Left forelimb (tissue), 1 donor: Measurements from ENCODE around the gene SRGAP3.

Experiments
- DNase-seq: peaks from one replicate; pipeline ENCODE4 v3.0.0-alpha.2; 2018; ENCODE audit warnings: low spot score

Gene SRGAP3

DNA sequence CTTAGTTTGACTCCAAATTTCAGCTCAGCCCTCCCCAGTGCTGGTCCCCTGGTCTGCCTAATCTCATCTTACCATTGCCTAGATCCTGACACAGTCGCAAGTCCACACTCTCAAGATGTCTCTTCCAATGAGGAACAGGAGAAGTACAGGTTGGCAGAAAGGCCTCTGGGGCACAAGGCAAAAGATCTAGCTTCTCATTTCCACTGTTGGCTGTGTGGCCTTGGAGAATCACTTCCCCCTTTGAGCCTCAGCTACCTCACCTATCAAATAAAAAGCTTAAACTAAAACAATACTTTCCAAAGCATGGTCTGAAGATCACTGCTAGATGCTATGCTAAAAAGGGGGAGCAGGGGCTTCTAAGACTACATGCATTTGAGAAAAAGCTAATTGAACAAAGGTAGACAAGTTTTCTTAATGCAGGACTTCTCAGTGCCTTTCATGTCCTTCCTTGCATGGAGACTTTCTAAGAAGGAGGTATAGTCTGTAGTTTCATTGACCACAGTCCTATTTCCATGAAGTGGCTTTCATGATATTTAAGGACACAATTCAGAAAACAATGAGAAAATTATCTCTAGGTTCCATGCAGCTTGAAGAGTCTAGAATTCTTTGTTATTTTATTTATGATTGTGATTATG is 168.1 kb downstream of the SRGAP3 start:
- DNase-seq = no peak

DNA sequence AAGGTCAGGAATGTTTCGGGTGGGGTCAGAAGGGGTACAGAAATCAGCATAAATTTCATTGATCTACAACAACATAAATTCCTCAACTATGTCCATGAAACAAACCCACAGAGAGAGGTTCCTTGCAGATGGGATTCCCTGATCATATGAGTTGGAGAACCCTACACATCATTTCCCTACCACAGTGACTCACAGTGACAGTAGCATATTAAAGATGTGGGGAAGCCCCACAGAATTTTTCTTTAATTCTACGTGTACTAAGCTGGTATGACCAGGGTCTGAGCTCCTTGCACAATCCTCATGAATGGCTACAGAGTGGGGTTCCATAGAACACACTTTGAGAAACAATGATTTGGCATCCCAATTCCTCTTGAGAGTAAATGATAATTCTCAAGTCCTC is 169.3 kb downstream of the SRGAP3 start:
- no peak for DNase-seq

DNA sequence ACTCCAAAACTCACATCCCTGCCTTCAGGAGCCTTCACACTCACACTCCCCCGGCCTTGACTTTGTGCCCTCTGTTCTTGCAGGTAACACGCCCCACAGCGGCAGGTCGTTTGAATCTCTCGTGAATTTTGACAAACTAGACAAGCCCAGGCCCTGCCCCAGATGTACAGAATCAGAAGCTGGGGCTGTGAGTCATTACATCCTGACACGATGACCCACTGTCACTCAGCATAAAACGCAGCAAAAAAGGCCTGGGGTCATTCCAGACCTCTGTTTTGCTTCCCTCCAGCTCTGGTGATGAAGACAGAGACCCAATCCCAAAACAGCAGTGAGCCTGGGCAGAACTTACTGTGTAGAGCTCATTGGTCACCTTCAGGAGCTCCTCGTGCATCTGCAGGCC is 169.8 kb downstream of the SRGAP3 start:
- no peak for DNase-seq

DNA sequence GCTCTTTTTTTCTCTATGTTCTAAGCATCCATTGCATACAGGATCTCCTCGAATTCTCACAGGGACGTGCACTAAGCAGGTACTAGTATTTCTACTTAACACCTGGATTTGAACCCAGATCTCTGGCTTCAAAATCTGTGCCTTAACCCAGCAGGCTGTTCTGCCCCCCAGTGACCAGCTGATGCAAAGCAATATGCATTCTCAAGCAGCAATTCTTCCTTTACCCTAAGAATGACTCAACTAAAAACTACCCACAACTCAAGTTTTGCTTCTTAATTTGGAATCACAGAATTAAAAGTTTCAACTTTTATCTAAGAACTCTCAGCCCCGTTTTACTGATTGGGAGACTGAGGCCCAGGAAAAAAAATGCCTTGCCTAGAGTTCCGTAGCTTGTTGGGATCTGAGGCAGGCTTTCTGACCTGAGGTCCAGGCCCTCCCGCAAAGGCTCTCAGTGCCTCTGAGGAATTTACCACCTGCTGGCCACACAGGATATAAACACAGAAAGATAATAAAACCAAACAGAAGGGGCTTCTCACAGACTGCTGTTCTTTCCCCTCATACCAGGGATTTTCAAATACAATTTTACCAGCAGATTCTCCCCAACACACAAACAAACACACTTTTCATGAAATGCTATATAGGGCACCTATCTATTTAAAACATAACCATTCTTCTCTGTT is 170.7 kb downstream of the SRGAP3 start:
- no peak for DNase-seq

DNA sequence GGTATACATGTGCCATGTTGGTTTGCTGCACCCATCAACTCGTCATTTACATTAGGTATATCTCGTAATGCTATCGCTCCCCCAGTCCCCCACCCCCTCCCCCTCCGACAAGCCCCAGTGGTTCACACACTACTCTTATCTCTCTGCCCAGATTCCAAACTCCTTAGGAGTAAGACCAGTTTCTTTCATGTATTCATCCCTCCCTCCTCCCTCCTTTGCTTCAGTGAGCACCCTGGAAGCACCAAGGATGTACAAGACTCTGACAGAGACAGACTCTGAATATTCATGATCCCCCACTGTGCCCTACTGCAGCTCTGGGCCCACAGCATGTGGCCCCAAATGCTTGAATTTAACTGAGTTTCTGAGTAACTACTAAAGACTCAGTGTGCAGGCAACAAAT is 172.4 kb downstream of the SRGAP3 start:
- no peak for DNase-seq

DNA sequence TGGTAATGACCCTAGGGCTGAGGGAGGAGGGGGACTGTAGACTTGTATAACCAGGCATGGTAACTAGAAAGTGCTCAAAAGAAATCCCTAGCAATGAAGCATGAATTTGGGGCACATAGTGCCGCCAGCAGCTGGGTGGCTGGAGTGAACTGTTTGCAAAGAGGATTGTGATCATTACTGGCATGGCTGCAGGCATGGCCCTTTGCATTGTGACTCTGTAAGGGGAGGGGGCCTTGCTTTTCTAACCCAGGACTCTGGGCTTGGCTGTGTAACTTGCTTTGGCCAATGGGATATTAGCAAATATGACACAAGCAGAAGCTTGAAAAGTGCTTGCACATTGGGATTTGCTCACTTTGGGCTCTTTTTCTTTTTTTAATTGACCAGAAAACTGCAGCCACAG is 173.7 kb downstream of the SRGAP3 start:
- no peak for DNase-seq

DNA sequence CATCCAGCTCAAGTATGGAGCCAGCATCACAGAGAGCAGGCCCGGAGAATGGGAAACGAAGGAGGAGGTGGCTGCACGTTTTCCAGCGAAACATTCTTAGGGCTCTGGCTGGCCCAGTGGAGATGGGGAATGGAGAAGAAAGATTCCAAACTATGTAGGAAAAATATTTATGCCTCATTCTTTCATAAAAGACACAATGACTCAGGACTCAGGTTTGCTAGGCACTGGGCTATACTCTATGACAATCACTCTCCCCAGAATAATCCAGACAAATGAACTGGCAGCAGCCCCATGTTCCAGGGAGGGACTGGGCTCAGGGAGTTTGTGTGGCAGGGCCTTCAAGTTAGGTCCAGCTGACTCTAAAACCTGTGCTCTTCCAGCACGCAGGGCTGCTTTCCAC is 175.4 kb downstream of the SRGAP3 start:
- no peak for DNase-seq

DNA sequence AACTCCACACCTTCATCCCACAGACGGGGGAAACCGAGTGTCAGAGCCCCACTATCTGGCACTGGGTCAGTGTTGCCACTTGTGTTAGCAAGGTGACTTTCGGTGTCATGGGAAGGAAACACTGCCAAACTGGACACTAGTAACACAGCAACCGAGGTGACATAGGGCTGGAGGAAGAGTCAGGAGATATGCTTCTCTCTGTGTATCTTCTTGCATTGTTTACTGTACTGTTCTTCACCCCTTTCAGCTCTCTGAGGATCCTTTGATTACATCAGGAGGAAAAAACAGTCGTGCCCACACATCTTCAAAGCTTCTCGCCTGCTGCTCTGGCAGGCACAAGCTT is 176.8 kb downstream of the SRGAP3 start:
- no peak for DNase-seq

DNA sequence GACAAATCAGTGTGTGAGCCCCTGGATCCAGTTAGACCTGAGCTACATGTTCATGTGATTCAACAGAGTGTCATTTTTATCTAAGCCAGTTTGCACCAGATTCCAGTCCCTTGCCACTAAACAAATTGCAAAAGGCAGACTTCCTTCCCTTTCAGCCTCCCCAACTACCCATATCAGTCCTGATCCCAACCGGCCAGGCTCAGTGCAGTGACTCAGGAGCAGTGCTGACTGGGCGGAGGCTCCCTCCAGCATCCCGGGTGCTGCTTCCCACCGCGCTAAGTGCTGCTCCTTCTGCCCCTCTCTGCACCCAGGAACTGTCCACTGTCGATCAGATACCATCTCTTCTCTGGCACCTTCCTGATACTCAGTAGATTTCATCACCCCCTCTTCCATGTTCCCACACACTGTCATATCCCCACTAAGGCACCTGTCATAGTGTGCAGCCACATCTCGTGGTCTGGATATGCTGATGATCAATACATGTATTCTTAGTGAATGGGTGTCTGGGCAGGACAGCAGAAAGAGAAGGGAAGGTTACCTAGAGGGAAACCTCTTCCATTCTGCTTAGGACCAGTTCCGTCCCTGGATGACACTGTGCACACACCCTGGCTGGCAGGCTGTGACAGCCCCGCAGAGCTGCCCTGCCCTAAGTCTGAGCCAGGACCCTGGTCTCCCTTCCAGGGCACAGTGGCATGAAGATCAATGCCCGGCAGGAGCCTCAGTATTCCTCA is 177.3 kb downstream of the SRGAP3 start:
- DNase-seq = no peak

DNA sequence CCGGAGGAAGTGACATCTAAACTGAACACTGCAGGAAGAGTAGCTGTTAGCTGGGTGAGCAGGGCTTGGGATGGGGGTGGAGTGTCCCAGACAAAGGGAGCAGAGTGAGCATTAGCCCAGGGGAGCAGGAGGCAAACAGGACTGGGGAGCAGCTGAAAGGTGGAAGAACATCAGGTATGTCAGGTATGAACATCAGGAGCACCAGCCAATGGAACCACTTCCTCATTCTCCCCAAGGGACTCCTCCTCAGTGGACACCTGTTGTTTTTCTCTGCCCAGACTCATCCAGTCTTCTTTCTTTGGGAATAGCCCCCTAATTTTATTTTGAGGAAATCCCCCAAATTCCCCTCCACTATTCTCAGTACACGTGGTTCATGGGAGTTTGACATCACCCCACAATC is 178.5 kb downstream of the SRGAP3 start:
- no peak for DNase-seq

DNA sequence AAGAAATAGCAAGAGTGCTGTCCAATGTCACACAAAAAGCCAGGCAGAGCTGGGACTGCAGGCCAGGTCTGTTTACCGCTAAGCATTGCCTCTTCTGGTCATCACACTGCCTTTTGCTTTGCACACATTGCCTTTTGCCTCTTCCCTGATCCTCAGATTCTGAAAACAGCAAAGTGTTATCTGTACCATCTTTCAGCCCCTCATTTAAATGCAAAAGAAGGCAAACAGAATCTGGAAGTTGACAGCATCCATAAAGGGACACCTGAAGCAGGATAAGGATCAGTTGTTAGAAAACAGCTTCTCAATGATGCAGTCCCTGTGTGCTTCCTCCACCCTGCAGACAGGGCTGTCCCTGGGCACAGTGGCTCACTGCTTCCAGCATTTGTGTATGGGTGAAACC is 179.5 kb downstream of the SRGAP3 start:
- no peak for DNase-seq

DNA sequence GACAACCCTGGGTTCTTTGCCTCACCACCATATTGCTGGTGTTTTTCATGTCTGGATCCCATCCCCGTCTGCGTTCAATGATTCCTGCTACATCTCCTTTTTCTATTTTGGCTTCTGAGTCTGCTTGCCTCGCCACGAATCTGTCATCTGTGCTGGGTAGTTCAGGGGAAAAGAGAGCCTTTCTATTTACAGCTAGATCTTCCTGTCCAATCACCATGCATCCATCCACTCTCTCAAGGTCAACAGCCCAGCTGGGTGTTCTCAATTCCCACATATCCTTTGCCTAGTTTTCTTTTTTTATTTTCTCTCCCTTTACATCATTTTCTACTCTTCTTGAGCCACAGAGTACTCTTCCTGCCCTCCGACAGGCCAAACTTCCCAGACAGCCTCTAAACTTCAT is 181.4 kb downstream of the SRGAP3 start:
- DNase-seq = no peak

DNA sequence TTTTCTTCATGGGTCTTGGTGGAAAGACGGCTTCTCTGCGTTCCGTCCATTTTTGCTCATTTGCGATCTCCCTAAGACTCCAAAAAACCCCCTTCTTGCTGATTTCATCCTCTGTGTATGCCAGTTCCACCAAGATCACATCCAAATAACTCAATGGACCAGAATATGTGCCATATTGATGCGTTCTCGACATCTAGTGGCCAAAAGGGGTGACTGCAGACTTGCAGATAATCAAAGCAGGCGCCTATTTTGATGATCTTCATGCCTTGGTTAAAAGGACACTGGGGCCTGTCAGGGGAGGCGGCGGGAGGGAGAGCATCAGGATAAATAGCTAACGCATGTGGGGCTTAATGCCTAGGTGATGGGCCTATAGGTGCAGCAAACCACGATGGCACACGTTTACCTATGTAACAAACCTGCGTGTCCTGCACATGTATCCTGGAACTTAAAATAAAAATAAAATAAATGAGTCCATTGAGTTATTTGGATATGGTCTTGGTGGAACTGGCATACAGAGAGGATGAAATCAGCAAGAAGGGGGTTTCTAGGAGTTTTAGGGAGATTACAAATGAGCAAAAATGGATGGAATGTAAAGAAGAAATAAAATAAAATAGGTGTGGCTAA is 182.0 kb downstream of the SRGAP3 start:
- no peak for DNase-seq

DNA sequence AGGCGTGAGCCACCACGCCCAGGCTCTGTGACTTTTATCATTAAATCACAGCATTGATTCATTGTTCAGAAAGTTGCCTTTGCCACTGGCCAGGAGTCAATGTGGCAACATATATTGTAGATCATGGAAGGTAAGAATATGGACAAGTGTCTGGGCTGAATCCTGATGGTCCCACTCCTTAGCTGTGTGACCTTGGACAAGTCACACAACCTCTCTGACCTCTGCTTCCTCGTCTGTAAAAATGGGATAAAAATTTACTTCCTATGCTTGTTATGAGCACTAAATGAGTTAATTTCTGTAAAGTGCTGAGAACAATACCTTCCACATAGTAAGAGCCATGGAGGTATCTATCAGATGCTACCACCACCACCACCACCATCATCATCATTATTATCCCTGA is 182.7 kb downstream of the SRGAP3 start:
- no peak for DNase-seq

DNA sequence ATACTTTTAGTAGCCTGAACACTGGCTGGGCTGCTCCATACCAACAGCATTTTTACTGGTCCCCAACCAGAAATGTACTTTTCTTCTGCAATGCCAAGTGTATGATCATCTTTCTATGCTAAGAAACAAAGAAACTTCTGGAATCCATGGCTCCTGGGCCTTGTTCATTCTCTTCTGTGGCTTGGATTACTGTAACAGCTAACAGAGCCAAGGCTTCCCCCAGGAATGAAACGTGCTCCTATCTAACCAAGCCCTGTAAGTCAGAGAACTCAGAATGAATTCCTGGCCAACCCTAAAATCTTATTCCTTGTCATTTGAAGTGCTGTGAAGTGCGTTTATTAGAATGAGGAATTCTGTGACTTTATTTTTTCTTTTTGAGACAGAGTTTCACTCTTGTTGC is 183.3 kb downstream of the SRGAP3 start:
- no peak for DNase-seq

DNA sequence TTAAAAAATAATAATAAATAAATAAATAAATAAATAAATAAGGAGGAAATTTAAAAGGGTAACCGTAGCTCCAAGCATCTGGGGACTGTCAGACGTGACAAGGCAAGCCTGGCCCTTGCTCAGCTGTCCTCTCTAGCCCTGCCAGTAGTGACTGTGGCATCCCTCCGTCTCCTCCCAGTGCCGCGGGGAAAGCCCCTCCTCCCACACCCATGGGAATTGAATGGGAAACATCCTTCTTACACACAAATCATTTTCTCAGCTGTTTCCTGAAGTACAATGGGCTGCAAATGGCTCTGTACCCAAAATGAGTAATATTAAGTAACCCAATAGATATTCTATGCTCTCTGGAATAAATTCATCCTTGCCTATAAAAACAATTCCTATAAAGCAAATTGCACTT is 184.6 kb downstream of the SRGAP3 start:
- DNase-seq = no peak

DNA sequence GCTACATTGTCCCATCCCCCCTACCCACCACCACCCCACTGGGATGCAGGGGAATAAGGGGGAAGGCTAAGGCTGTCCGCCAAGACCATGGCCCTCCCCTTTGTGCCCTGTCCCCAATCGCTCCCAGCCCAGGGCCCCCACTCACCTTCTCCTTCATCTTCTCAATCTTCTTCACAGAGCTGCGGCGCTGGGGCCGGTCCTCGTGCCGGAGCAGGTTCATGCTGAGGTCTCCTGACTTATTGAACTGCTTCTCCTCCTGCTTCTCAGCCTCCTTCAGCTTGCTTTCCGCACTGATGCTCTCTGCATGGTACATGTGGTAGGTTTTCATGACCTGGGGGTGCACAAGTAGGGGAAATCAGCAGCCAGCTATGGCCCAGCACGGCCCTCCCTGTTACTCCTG is 185.2 kb downstream of the SRGAP3 start:
- no peak for DNase-seq

DNA sequence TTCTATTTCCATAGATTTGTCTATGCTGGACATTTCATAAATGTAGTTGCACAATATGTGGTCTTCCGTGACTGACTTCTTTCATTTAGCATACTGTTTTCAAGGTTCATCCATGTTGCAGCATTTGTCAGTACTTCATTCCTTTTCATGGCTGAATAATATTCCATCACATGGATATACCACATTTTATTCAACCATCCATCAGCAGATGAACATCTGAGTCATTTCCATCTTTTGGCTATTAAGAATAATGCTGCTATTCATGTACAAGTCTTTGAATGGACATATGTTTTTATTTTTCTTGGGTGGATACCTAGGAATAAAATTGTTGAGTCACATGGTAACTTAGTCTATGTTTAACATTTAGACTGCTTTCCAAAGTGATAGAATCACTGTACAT is 186.9 kb downstream of the SRGAP3 start:
- DNase-seq = no peak

DNA sequence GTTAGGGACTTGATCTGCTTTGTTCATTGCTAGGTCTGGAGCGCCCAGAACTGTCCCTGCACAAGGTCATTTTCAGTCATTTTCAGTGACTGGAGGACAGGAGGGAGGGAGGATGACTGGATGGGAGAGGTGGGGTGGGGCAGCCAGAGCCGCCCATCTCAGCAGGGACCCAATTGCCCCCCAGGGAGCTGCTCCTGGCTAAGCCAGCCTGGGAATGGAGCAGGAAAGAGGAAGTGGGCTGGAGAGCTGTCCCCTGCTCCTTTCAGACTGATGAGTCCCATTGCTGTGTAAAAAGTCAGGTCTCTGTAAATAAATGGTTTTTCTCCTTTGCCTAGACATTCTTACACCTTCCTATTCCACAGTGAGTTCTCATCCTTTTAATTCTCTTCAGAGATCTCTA is 187.8 kb downstream of the SRGAP3 start:
- DNase-seq = no peak

DNA sequence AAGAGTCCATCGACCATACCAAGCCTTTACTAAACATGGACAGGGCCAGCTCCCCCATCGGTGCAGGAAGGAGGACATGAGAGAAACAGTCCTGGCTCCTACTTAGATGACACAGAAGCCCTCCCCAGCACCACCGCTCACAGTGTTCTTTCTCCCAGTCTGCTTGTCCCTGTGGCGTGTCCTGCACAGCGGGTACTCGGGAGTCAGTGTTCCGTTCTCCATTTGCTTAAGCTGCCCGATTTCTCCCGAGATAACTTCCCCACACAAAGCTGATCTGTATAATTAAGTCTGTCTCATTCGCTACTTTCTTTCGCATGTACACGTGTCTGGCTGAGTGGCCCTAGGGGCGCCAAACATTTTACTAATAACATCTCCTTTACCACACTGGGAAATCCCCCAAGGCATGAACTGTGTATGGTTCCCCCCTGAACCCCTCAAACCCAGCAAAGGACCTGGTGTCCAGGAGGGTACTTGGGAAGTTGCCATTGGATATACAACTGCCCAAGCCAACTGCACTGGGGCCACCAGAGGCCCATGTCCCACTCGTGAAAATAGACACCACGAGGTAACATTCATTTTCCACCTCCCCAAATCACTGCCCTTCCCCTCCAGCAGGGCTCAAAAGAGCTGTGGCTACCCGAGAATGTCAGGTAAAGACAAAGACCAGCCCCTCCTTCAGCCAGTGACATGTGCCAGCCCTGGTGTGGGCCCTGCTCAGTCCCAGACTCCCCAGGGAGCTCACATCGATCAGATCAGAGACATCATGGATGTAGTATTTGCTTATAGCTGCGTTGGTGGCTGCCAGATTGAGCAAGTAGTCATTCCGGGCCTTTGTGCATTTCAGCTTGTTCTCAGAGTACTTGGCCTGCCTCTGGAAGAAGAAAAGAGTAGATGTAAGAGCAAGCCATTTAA is 189.7 kb downstream of the SRGAP3 start:
- DNase-seq = no peak

DNA sequence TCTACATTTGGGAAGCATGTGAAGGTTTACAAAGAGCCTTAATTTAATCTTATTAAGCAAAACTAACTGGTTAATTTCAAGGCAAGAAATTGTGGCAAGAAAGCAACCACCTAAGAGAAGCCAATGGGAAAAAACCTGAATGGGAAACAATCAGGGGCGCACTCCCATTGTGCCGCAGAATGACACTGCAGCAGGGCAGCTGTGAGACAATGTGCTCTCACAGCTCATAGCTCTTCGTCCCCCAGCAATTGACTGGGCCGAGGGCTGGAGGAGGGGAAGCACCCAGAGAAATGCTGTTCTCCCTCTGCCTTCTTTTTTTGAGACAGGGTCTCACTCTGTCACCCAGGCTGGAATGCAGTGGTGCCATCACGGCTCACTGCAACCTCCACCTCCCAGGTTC is 192.9 kb downstream of the SRGAP3 start:
- DNase-seq = no peak
